Epithelial cell of proximal tubule (primary cell): ENCODE measurements around the gene KCNG2. TPM values are rescaled to one million over a fixed set of nuclear protein-coding genes. Genes with fewer than 3 reads are reported as not detected.

ENCODE experiments used
- DNase-seq: peaks from one replicate; pipeline ENCODE4 v3.0.0-alpha.2; 2011; ENCODE audit warnings: low read depth
- H3K4me3 ChIP-seq: 2 replicates; pipeline ENCODE4 v1.5.1; 2011; ENCODE audit warnings: low read depth, mild to moderate bottlenecking, low read length
- total RNA-seq: library from RNA; depleted of rRNA; stranded (reverse); fragments of >200 nt; gene quantifications from 2 replicates; pipeline ENCODE4 v1.2.3, GENCODE V29; 2015
- TF ChIP-seq, protein P1 (sequence below): conservative IDR thresholded peaks from 2 replicates; pipeline ENCODE4 v1.5.1; 2012; ENCODE audit warnings: low read depth, mild to moderate bottlenecking, low read length

Gene KCNG2
- total RNA-seq, 1 donor from 2014 or later: not detected

DNA sequence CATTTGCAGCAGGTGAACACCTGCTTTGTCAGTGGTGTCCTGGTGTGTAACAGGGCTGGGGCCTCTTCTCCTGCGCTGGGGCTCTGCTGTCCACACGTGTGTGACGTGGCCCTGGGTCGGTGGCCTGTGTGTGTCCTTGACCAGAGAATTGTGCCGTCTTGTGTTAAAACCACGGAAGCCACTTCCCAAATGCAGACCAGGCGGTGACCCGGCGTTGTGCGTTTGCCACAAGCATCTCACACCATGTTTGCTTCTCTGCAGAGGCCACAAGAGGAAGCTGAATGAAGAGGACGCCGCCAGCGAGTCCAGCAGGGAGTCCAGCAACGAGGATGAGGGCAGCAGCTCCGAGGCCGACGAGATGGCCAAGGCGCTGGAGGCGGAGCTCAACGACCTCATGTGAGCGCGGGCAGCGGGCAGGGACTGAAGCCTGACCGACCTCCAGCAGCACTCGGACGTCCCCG lies 44.3 kb upstream of the KCNG2 start:
- DNase-seq: no peak
- TF ChIP-seq, protein P1, sequence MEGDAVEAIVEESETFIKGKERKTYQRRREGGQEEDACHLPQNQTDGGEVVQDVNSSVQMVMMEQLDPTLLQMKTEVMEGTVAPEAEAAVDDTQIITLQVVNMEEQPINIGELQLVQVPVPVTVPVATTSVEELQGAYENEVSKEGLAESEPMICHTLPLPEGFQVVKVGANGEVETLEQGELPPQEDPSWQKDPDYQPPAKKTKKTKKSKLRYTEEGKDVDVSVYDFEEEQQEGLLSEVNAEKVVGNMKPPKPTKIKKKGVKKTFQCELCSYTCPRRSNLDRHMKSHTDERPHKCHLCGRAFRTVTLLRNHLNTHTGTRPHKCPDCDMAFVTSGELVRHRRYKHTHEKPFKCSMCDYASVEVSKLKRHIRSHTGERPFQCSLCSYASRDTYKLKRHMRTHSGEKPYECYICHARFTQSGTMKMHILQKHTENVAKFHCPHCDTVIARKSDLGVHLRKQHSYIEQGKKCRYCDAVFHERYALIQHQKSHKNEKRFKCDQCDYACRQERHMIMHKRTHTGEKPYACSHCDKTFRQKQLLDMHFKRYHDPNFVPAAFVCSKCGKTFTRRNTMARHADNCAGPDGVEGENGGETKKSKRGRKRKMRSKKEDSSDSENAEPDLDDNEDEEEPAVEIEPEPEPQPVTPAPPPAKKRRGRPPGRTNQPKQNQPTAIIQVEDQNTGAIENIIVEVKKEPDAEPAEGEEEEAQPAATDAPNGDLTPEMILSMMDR: no peak
- no peak overlapping the region for H3K4me3 ChIP-seq

DNA sequence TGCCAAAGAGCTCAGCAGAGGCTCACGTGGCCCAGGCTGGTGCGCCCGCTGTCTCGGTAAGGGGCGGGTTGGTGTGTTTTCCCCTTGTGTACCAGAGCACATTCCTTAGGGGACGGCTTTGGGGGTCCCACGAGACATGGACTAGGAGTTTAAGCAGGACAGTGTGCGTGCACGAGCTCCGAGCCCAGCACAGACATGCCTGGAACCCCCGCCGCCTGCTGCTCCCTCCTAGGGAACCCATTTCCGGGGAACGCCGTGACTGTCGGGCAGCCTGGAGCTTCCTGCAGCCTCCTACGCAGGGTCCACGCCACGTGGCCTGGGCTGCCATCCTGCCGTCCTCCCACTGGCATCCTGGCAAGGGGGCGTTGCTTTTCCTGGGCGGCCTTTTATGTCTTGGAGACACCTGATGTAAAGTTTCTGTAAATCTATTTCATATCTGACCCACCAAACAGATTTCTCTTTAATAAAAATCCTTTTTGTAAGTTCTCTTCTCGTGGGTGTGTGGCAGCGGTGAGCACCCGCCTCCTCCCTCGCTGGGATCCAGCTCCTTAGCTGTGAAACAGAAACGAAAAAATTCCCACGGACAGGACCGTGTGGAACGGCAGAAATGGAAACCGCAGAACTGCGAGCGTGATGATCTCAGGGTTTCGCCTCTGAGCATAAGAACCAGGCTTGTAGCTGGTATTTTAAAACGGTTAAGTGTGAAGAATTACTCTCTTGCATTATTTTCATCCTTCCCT lies 43.5 kb upstream of the KCNG2 start:
- TF ChIP-seq, protein P1: no peak
- no peak overlapping the region for H3K4me3 ChIP-seq
- DNase-seq: no peak

- H3K4me3 ChIP-seq: no peak overlapping the region
- DNase-seq: no peak
- TF ChIP-seq, protein P1: no peak
Measured at GRCh38 chr18:79754831-79755351, 42.8 kb upstream of the KCNG2 start.

DNA sequence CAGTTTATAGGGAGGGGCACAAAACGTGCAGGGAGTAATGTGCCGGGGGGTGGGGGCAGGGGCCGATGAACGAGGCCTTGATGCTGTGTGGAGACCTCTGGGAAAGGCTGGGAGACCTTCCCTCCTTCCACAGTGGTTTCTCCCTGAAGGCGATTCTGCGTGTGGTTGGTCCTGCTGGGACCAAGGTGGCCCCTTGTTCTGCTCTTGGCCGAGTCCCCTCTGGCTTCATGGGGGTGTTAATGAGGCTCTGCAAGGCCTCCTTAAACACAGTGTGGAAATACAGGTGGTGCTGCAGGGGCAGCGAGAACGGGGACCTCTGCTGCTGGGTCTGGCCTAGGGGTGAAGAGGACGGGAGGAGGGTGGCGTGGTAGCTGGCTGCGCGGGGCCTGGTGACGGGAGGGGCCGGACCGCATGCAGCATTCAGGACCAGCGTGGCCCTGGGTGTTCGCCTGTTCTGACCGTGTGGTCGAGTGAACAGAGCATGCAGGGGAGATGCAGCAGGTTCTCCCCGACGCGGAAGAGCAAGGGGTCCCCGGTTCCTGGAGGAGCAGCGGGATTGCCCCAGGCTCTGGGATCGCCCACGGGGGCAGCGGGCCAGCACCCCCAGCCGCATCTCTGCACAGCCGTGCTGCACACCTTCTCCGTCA lies 42.1 kb upstream of the KCNG2 start:
- DNase-seq: no peak
- no peak overlapping the region for H3K4me3 ChIP-seq
- TF ChIP-seq, protein P1: no peak

DNA sequence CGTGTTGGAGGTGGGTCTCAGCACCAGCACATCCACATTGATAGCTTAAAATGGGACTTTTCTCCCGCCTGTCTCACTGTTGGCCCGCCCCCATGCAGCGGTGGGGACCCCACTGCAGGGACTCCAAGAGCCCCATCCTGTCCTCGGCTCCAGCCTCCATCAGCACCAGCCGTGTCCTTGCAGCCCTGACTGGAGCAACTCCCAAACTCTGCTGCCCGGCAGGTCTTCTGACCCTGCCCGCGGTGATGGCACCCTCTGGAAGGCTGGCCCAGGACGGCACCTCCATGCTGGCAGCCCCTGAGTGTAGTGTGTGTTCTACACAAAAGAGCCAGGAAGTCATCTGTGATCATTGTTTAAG lies 41.6 kb upstream of the KCNG2 start:
- TF ChIP-seq, protein P1: no peak
- no peak for DNase-seq
- no peak overlapping the region for H3K4me3 ChIP-seq

GRCh38 chr18:79756826-79757225 lies 40.9 kb upstream of the KCNG2 start:
- TF ChIP-seq, protein P1: no peak
- no peak for DNase-seq
- H3K4me3 ChIP-seq: no peak overlapping the region
